Gastrocnemius medialis (tissue), 4 donors: ENCODE data around the gene SCIN. TPM values are rescaled to one million over a fixed set of nuclear protein-coding genes. Genes with fewer than 3 reads are reported as not detected.
A peak's percentile ranks its signal among the peaks of the same experiment; 100 is the strongest.

Experiments used
- ATAC-seq, 2 donors: fragments of 150-250 bp; one replicate each; pipeline ENCODE4 v1.9.1; 2016
- DNase-seq, 2 donors: peaks; one replicate each; pipeline ENCODE4 v3.0.0-alpha.2; 2019
- H3K27ac ChIP-seq, 4 donors: fragments of 200-600 bp; sonication (generic); 1 replicate in 1 of 4; 2 replicates in 3 of 4; pipeline ENCODE4 v1.5.1; 2016 to 2018; ENCODE audit warnings: mild to moderate bottlenecking in 2 of 4, moderate library complexity in 1 of 4
- H3K27me3 ChIP-seq, 3 donors: fragments of 200-600 bp; sonication (generic) in 2 of 3; 1 replicate in 1 of 3; 2 replicates in 2 of 3; pipeline versions ENCODE4 v1.5.1 to v1.6.0; 2016 to 2019; ENCODE audit warnings: mild to moderate bottlenecking in 1 of 3, moderate library complexity in 1 of 3
- H3K36me3 ChIP-seq, 2 donors: fragments of 200-600 bp; sonication (generic) in 1 of 2; one replicate each; pipeline ENCODE4 v1.5.1; 2017 to 2018
- H3K4me1 ChIP-seq, 2 donors: fragments of 200-600 bp; sonication (generic) in 1 of 2; one replicate each; pipeline ENCODE4 v1.5.1; 2016 to 2017; ENCODE audit warnings: mild to moderate bottlenecking in 2 of 2
- H3K4me3 ChIP-seq, 4 donors: fragments of 200-600 bp; sonication (generic) in 3 of 4; 1 replicate in 1 of 4; 2 replicates in 3 of 4; pipeline ENCODE4 v1.5.1; 2016 to 2019; ENCODE audit warnings: mild to moderate bottlenecking in 2 of 4
- H3K9me3 ChIP-seq, 3 donors: fragments of 200-600 bp; sonication (generic) in 2 of 3; 1 replicate in 1 of 3; 2 replicates in 2 of 3; pipeline ENCODE4 v1.5.1; 2016 to 2019
- POLR2A ChIP-seq, 2 donors: fragments of 450-650 bp; IDR thresholded peaks; one replicate each; pipeline ENCODE4 v1.6.1; 2017; ENCODE audit warnings: antibody characterized with exemption in 2 of 2, mild to moderate bottlenecking in 2 of 2, moderate library complexity in 2 of 2
- in situ Hi-C, 4 donors: fragments of 200-750 bp; cut with MboI; loops; one replicate each; pipeline versions ENCODE4 v1.15.0 to v1.8.0; 2017; ENCODE audit warnings: low sequenced_read_pairs in 4 of 4
- intact Hi-C: fragments of 100-400 bp; cut with DNase I; formaldehyde crosslinking; loops from one replicate; pipeline ENCODE4 v1.15.1; 2023; ENCODE audit warnings: low total_unique reads
- total RNA-seq, 4 donors: library from RNA; depleted of rRNA; stranded (reverse); fragments of >200 nt; gene quantifications; one replicate each; pipeline versions ENCODE4 v1.1.0 to v1.2.3, GENCODE V29; 2016
- TF ChIP-seq, protein P1 (sequence below), 5 experiments: fragments of 450-650 bp in 3 of 5; fragments of 200-600 bp in 2 of 5; sonication (generic) in 2 of 5; IDR thresholded peaks in 4 of 5; conservative IDR thresholded peaks in 1 of 5; 1 replicate in 4 of 5; 2 replicates in 1 of 5; pipeline ENCODE4 v1.5.1; 2016 to 2019; ENCODE audit warnings: antibody characterized with exemption in 5 of 5, mild to moderate bottlenecking in 3 of 5, moderate library complexity in 3 of 5

SCIN gene
- total RNA-seq, 4 donors from 2014 or later = 0.09 to 2.4 (median 1.4) TPM; not detected in 1

DNA sequence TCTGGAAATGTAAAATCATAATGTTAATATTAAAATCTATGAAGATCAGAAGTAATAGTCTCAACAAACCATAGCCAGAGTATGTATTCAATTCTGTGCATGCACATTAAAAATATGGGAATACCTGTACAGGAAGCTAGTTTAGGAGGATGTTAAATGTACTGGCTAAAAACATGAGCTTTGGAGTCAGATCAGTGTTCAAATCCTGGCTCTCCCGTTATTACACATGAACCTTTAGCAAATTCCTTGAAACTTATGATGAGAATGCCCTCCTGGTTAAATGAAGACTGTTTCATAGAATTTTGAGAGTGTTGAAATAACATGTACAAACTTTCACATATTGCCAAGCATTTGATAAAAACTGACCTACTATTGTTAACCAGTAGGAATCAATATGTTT lies 121.5 kb downstream of the SCIN start:
- TF ChIP-seq, protein P1, sequence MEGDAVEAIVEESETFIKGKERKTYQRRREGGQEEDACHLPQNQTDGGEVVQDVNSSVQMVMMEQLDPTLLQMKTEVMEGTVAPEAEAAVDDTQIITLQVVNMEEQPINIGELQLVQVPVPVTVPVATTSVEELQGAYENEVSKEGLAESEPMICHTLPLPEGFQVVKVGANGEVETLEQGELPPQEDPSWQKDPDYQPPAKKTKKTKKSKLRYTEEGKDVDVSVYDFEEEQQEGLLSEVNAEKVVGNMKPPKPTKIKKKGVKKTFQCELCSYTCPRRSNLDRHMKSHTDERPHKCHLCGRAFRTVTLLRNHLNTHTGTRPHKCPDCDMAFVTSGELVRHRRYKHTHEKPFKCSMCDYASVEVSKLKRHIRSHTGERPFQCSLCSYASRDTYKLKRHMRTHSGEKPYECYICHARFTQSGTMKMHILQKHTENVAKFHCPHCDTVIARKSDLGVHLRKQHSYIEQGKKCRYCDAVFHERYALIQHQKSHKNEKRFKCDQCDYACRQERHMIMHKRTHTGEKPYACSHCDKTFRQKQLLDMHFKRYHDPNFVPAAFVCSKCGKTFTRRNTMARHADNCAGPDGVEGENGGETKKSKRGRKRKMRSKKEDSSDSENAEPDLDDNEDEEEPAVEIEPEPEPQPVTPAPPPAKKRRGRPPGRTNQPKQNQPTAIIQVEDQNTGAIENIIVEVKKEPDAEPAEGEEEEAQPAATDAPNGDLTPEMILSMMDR (IDR thresholded peaks at IDR 0.05 in 4 of 5, conservative IDR thresholded peaks at IDR 0.05 in 1 of 5) = no peak
- no peak for TF ChIP-seq POLR2A (IDR thresholded peaks at IDR 0.05)
- Histone ChIP-seq H3K4me3 (no peak overlapping the region), H3K36me3 (no peaks in the 10 kb centered on the region), H3K27me3 (no peaks in the 10 kb centered on the region), H3K4me1 (peaks cover 0 to 15% of the 10 kb centered on the region in 2 donors), H3K9me3 (no peaks in the 10 kb centered on the region), H3K27ac (no peak overlapping the region)
- in situ Hi-C loops = no loop called here
- DNase-seq (no peak), ATAC-seq (no peak)
- intact Hi-C loops = no loop called here

DNA sequence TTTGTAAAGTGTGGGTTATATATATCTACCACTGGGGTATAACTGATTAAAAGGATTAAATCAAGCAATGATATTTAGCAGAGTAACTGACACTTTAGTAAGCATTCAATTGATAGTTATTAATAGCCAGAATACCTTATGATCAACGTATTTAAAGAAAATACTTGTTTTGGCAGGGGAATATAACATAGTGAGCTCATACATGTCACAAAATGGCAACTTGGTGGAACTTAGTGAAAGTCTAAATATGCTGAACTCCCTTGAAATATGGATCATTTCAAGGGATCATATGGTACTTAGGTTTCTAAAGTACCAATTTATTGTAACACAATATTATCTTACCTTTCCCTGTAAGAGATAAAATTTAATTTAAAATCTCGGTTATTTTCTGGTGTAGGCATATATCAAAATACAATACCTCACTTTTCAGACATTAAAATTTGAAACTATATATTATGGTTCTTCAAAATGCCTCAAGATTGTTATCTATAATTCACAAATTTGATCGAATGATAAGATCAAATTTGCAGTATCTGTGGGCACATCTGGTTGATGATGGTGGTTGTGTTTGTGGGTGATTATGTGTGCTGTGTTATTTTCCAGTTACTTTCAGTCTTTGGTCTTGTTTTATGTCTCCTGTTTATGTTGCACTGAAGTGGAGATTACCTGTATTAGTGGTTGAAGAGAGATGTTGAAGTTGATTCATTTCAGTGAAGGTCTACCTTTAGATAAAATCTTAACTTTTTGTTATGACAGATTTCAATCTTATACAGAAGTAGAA lies 122.1 kb downstream of the SCIN start:
- no peak for DNase-seq
- H3K27ac ChIP-seq = no peak overlapping the region
- no peak overlapping the region for H3K4me3 ChIP-seq
- no peaks in the 10 kb centered on the region for H3K27me3 ChIP-seq
- no peaks in the 10 kb centered on the region for H3K9me3 ChIP-seq
- H3K4me1 ChIP-seq = peaks cover 0 to 15% of the 10 kb centered on the region in 2 donors
- no peak for ATAC-seq
- no peaks in the 10 kb centered on the region for H3K36me3 ChIP-seq
- intact Hi-C loops = no loop called here
- in situ Hi-C loops = no loop called here
- TF ChIP-seq, protein P1 (IDR thresholded peaks at IDR 0.05 in 4 of 5, conservative IDR thresholded peaks at IDR 0.05 in 1 of 5) = no peak
- no peak for TF ChIP-seq POLR2A (IDR thresholded peaks at IDR 0.05)

DNA sequence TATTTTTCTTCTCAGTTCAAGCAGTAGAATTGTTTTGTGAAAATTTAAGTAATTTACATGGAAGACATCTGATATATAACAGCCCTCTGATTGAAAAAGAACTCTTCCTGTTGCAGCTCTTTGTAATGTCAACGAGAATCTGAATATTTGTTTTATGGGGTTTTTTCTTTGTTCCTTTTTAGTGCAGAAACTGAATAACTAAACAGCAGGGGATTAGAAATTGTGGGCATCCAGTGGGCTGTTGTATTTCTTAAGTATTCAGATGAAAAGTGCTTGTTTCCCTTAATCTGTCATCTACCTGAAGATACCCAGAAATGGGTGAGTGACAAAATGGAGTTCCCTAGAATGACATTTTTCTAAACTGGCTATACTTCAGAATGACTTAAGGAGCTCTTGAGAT lies 124.3 kb downstream of the SCIN start:
- intact Hi-C loops = no loop called here
- in situ Hi-C loops = no loop called here
- ATAC-seq = no peak

DNA sequence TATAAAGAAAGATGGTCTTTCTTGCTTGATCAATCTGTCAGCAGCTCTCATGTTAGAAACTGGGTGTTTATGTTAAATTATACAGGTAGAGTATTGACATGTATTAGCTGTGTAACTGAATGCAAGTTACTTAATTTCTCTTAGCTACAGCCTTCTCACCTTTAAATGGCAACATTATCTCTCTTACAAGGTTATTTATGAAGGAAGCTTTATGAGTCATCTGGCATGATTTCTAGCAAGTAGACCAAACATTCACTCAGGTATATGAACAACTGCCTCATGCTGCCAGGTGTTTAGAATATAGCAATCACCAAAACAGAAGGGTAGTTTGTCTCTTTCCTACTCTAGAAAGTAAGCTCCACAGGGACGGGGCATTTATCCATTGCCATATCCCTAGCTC lies 125.4 kb downstream of the SCIN start:
- intact Hi-C loops = no loop called here
- peak in 1 of 2 donors; percentile 30 for ATAC-seq
- no peak overlapping the region for H3K4me3 ChIP-seq
- no peaks in the 10 kb centered on the region for H3K36me3 ChIP-seq
- in situ Hi-C loops = no loop called here
- peaks cover 0 to 1% of the 10 kb centered on the region in 2 donors for H3K4me1 ChIP-seq
- DNase-seq = no peak
- H3K9me3 ChIP-seq = no peaks in the 10 kb centered on the region
- no peak overlapping the region for H3K27ac ChIP-seq
- no peaks in the 10 kb centered on the region for H3K27me3 ChIP-seq
- TF ChIP-seq, protein P1 (IDR thresholded peaks at IDR 0.05 in 4 of 5, conservative IDR thresholded peaks at IDR 0.05 in 1 of 5) = no peak
- TF ChIP-seq POLR2A (IDR thresholded peaks at IDR 0.05) = no peak

More for the DNA sequence above, 124.3 kb downstream of the SCIN start:
- peaks cover 0 to 11% of the 10 kb centered on the region in 2 donors for H3K4me1 ChIP-seq
- H3K9me3 ChIP-seq = no peaks in the 10 kb centered on the region
- no peaks in the 10 kb centered on the region for H3K36me3 ChIP-seq
- no peak overlapping the region for H3K4me3 ChIP-seq
- no peaks in the 10 kb centered on the region for H3K27me3 ChIP-seq
- H3K27ac ChIP-seq = no peak overlapping the region
- no peak for DNase-seq
- TF ChIP-seq, protein P1 (IDR thresholded peaks at IDR 0.05 in 4 of 5, conservative IDR thresholded peaks at IDR 0.05 in 1 of 5) = no peak
- no peak for TF ChIP-seq POLR2A (IDR thresholded peaks at IDR 0.05)
